Retinal pigment epithelial cell (primary cell): Measurements from ENCODE around the gene KIF20B.

Experiments used
- DNase-seq: peaks from one replicate; pipeline ENCODE4 v3.0.0-alpha.2; 2010; ENCODE audit warnings: low read depth
- H3K4me3 ChIP-seq: 2 replicates; pipeline ENCODE4 v1.5.1; 2011; ENCODE audit warnings: mild to moderate bottlenecking, low read length, control low read depth, moderate library complexity
- CTCF ChIP-seq: conservative IDR thresholded peaks from 2 replicates; pipeline ENCODE4 v1.5.1; 2011; ENCODE audit warnings: low read depth, low read length, control low read depth, inconsistent platforms

The KIF20B gene

DNA sequence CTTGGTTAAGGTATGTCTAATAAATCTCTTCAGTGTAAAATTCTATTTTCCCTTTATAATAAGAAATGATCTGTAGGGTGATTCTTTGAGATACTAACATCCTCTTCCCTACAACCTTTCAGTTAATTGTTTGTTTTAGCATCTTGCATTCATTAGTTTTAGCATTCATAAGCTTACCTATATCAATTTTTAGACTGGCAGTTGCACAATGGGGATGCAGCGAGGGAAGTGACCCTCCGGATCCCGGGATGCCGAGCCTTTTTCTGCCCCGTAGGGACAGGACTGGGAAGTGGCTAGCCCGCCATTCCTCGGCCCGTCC is 508 bp upstream of the KIF20B start:
- no peak for DNase-seq
- H3K4me3 ChIP-seq, result peak overlapping the region; percentile 93
- TF ChIP-seq CTCF, result no peak

DNA sequence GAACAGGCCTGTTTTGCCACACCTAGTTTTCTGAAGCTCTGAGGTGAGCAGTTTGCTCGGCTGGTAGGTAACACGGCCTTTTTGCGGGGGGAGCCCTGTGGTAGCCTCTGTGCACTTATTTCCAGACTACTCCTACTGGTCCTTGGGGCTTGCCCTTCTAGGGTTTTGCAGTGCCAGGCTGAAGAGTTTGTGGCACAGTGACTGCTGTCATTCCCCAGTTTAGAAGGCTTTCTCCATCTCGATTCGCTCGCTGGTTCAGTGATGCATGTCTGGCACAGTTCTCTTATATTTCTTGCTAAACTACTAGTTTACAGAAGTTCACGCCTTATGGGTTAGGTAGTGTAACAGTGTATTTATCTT is 711 bp downstream of the KIF20B start:
- DNase-seq, result peak; percentile 2
- peak overlapping the region; percentile 93 for H3K4me3 ChIP-seq
- no peak for TF ChIP-seq CTCF

- H3K4me3 ChIP-seq, result no peak overlapping the region
- no peak for DNase-seq
These were observed 4.1 kb downstream of the KIF20B start for GRCh38 chr10:89705466-89705865.

DNA sequence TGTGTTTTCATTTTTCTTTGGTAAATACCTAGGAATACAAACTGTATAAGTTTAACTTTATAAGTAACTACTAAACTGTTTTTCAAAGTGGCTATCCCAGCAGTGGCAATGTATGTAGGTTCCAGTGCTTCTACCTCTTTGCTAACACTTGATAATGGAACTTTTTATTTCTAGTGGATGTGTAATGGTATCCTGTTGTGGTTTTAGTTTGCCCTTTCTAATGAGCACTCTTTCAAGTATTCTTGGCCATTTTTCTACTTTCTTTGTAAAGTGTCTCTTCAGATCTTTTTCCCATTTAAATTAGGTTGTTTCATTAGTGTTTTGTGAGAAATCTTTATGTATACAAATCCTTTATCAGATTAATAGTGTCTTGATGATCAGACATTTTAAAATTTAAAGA is 4.6 kb downstream of the KIF20B start:
- no peak for TF ChIP-seq CTCF
- no peak overlapping the region for H3K4me3 ChIP-seq
- DNase-seq, result no peak

More at GRCh38 chr10:89705466-89705865, 4.1 kb downstream of the KIF20B start:
- no peak for TF ChIP-seq CTCF

- no peak for TF ChIP-seq CTCF
- DNase-seq, result no peak
- H3K4me3 ChIP-seq, result no peak overlapping the region
These were observed 6.0 kb downstream of the KIF20B start for GRCh38 chr10:89707372-89707771.

DNA sequence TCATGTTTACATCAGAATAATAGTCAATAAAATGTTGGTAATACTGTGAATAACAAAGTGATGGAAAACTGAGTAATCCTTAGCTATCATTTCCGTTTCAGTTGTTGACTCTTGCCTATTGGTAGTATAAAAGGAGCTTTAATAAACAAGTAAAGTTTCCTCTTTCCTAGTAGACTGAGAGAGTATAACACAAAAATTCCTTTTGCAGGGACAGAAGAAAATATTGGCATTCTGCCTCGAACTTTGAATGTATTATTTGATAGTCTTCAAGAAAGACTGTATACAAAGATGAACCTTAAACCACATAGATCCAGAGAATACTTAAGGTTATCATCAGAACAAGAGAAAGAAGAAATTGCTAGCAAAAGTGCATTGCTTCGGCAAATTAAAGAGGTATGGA is 9.4 kb downstream of the KIF20B start:
- no peak overlapping the region for H3K4me3 ChIP-seq
- DNase-seq, result no peak
- TF ChIP-seq CTCF, result no peak

DNA sequence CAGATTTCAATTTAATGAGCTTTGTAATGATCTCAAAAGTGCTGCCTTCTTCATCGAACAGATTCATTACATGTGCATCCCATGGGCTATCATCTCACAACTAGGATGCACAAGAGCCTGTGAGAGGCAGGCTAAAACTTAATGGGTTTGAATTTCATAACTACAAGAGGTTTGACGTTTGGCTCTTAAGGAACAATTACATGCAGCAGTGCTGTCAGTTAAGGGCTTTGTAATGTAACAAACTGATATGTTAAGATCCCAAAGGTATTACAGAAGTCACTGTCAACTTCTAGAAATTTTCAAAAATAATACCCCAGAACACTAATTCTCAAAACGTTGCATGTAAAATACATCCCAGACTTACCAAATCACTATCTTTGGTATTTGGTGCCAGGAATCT is 33.2 kb downstream of the KIF20B start:
- no peak for TF ChIP-seq CTCF
- no peak for DNase-seq
- H3K4me3 ChIP-seq, result no peak overlapping the region
